ENCODE measurements around the gene APLP2.

DNA sequence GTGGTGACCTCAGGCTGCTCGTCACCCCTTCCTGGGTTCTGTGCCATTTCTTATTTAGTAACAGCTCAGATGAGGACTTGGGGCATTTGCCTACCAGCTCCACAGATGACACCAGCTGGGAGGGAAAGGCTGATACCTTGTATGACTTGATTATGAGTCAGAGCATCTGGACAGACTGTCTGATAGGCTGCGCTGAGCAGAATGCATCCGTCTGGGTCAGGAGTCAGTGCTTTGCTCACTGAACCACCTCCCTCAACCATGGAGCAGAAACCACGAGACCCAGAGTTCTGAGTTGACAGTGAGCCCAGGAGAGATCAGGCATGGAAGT is 96.7 kb downstream of the APLP2 start:
- TF ChIP-seq, protein P1, sequence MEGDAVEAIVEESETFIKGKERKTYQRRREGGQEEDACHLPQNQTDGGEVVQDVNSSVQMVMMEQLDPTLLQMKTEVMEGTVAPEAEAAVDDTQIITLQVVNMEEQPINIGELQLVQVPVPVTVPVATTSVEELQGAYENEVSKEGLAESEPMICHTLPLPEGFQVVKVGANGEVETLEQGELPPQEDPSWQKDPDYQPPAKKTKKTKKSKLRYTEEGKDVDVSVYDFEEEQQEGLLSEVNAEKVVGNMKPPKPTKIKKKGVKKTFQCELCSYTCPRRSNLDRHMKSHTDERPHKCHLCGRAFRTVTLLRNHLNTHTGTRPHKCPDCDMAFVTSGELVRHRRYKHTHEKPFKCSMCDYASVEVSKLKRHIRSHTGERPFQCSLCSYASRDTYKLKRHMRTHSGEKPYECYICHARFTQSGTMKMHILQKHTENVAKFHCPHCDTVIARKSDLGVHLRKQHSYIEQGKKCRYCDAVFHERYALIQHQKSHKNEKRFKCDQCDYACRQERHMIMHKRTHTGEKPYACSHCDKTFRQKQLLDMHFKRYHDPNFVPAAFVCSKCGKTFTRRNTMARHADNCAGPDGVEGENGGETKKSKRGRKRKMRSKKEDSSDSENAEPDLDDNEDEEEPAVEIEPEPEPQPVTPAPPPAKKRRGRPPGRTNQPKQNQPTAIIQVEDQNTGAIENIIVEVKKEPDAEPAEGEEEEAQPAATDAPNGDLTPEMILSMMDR (IDR thresholded peaks at IDR 0.05; ENCODE audit: low read depth, low read length) = no peak
- no peak for TF ChIP-seq EZH2phosphoT487 (IDR thresholded peaks at IDR 0.05; ENCODE audit: low read depth)

All from OCI-LY3 (cell line).